B cell (primary cell): ENCODE measurements around the gene DNAJC25. TPM values are rescaled to one million over a fixed set of nuclear protein-coding genes. Genes with fewer than 3 reads are reported as not detected.

ENCODE experiments used
- ATAC-seq: fragments of 200-7000 bp; cut with Tn5 transposase; one replicate; pipeline ENCODE4 v1.10.0; 2021; ENCODE audit warnings: low read depth, mild to moderate bottlenecking, moderate number of reproducible peaks, moderate library complexity
- CTCF ChIA-PET: fragments of 350-600 bp; sonication (Branson Sonifier 250); formaldehyde crosslinking; loops from one replicate; lab custom pipeline; 2021; ENCODE audit warnings: antibody characterized with exemption, inconsistent platforms; lab: Charles Lee
- POLR2A ChIA-PET: fragments of 350-600 bp; sonication (Branson Sonifier 250); formaldehyde crosslinking; loops from one replicate; lab custom pipeline; 2021; ENCODE audit warnings: antibody characterized with exemption; lab: Charles Lee
- DNase-seq: peaks from one replicate; pipeline ENCODE4 v3.0.0; 2013
- H2AFZ ChIP-seq: 2 replicates; pipeline ENCODE4 v1.6.1; 2012; ENCODE audit warnings: mild to moderate bottlenecking, low read depth, low read length; ENCODE audit not compliant: insufficient read depth, poor library complexity, severe bottlenecking
- H3K27ac ChIP-seq, 2 donors: 1 replicate in 1 of 2; 2 replicates in 1 of 2; pipeline ENCODE4 v1.5.1; 2012 to 2013; ENCODE audit warnings: low read length in 2 of 2, mild to moderate bottlenecking in 2 of 2, moderate library complexity in 1 of 2
- H3K27me3 ChIP-seq, 4 experiments: fragments of 200-600 bp in 1 of 4; sonication (generic) in 1 of 4; replicated peaks in 1 of 4; 1 replicate in 2 of 4; 2 replicates in 2 of 4; pipeline versions ENCODE4 v1.6.1 to v1.7.0; 2013 to 2016; ENCODE audit warnings: low read length in 3 of 4, mild to moderate bottlenecking in 2 of 4, mixed read lengths in 1 of 4, moderate library complexity in 1 of 4; ENCODE audit not compliant: insufficient read depth in 4 of 4, control insufficient read depth in 3 of 4; ENCODE audit errors: control extremely low read depth in 1 of 4
- H3K36me3 ChIP-seq, 2 experiments: replicated peaks in 1 of 2; 1 replicate in 1 of 2; 2 replicates in 1 of 2; pipeline versions ENCODE4 v1.6.1 to v1.7.1; 2013; ENCODE audit warnings: low read length in 1 of 2; ENCODE audit not compliant: insufficient read depth in 2 of 2, control insufficient read depth in 1 of 2; ENCODE audit errors: control extremely low read depth in 1 of 2, extremely low read depth in 1 of 2
- H3K4me1 ChIP-seq, 2 donors: fragments of 200-600 bp in 1 of 2; sonication (generic) in 1 of 2; 1 replicate in 1 of 2; 2 replicates in 1 of 2; pipeline versions ENCODE4 v1.5.1 to v1.6.1; 2013 to 2017; ENCODE audit warnings: low read length in 2 of 2; ENCODE audit not compliant: control insufficient read depth in 2 of 2, insufficient read depth in 2 of 2
- H3K4me2 ChIP-seq: replicated peaks from 2 replicates; pipeline ENCODE3; 2012; ENCODE audit warnings: mild to moderate bottlenecking, low read depth, low read length; ENCODE audit not compliant: poor library complexity, severe bottlenecking
- H3K4me3 ChIP-seq, 5 experiments: fragments of 200-600 bp in 1 of 5; sonication (generic) in 1 of 5; 1 replicate in 3 of 5; 2 replicates in 2 of 5; pipeline versions ENCODE4 v1.5.1 to v1.7.0; 2011 to 2016; ENCODE audit warnings: low read length in 4 of 5, mild to moderate bottlenecking in 4 of 5, low read depth in 2 of 5, control low read depth in 1 of 5, moderate library complexity in 1 of 5; ENCODE audit not compliant: insufficient read depth in 1 of 5; ENCODE audit errors: control extremely low read depth in 1 of 5, extremely low read depth in 1 of 5
- H3K79me2 ChIP-seq: fragments of 200-600 bp; sonication (generic); one replicate; pipeline ENCODE4 v1.6.0; 2016; ENCODE audit warnings: low read length; ENCODE audit not compliant: control insufficient read depth, insufficient read depth
- H3K9ac ChIP-seq: fragments of 200-600 bp; sonication (generic); 2 replicates; pipeline ENCODE4 v1.6.1; 2017; ENCODE audit warnings: mild to moderate bottlenecking, low read length, moderate library complexity
- H3K9me3 ChIP-seq, 3 donors: one replicate each; pipeline versions ENCODE4 v1.6.1 to v1.7.1; 2013; ENCODE audit warnings: low read length in 2 of 3; ENCODE audit not compliant: control insufficient read depth in 2 of 3, insufficient read depth in 1 of 3; ENCODE audit errors: control extremely low read depth in 1 of 3
- H4K20me1 ChIP-seq: 2 replicates; pipeline ENCODE4 v1.6.0; 2012; ENCODE audit warnings: mild to moderate bottlenecking, low read length; ENCODE audit not compliant: insufficient read depth, control insufficient read depth, poor library complexity, severe bottlenecking
- H3K27ac Mint-ChIP-seq: one replicate; pipeline ENCODE4 v1.8.0; 2021; ENCODE audit warnings: mixed read lengths
- H3K27me3 Mint-ChIP-seq: one replicate; pipeline ENCODE4 v1.8.0; 2021; ENCODE audit warnings: mixed read lengths
- H3K4me1 Mint-ChIP-seq: one replicate; pipeline ENCODE4 v1.8.0; 2021; ENCODE audit warnings: mixed read lengths
- H3K4me3 Mint-ChIP-seq: one replicate; pipeline ENCODE4 v1.8.0; 2021; ENCODE audit warnings: mixed read lengths
- H3K9me3 Mint-ChIP-seq: one replicate; pipeline ENCODE4 v1.8.0; 2022; ENCODE audit warnings: mixed read lengths; ENCODE audit not compliant: insufficient read depth
- CTCF ChIP-seq: fragments of 200-600 bp; IDR thresholded peaks from one replicate; pipeline ENCODE4 v1.8.0; 2022; ENCODE audit warnings: antibody characterized with exemption, mild to moderate bottlenecking
- EZH2 ChIP-seq: IDR thresholded peaks from 2 replicates; pipeline ENCODE4 v1.6.1; 2012; ENCODE audit warnings: borderline replicate concordance, low read depth, mild to moderate bottlenecking, moderate library complexity, low read length; ENCODE audit not compliant: insufficient read depth, poor library complexity, severe bottlenecking
- WGBS: methylation state at CpG from one replicate; pipeline ENCODE4 v1.1.5; 2013; ENCODE audit warnings: missing lambda C conversion rate; ENCODE audit not compliant: insufficient coverage; 5-methylcytosine and 5-hydroxymethylcytosine counted together
- intact Hi-C: fragments of 100-400 bp; cut with micrococcal nuclease; formaldehyde crosslinking; loops from one replicate; pipeline ENCODE4 v1.10.0; 2022
- polyA plus RNA-seq: library from polyadenylated mRNA; depleted of rRNA; stranded (reverse); fragments of >200 nt; gene quantifications from 2 replicates; pipeline ENCODE4 v1.2.3, GENCODE V29; 2012
- total RNA-seq, 2 donors: library from RNA; stranded (reverse); fragments of 120-200 nt in 1 of 2; gene quantifications; 1 replicate in 1 of 2; 2 replicates in 1 of 2; pipeline versions ENCODE4 v1.2.3 to v1.2.4, GENCODE V29; 2013 to 2022

Gene DNAJC25
- total and polyA plus RNA-seq, 2 donors (not counting 1 experiment from before 2014, with no cell fraction given) = 3.1 to 4.1 TPM

- H3K4me3 Mint-ChIP-seq = peak overlapping the region; percentile 98
- Histone ChIP-seq H3K9me3 (no peaks in the 10 kb centered on the region), H3K9ac (peak overlapping the region; percentile 87), H3K79me2 (peaks cover 39% of the 10 kb centered on the region), H3K36me3 (no peaks in the 10 kb centered on the region), H3K27ac (peak overlapping the region in 1 of 2 donors; percentile 57), H4K20me1 (no peaks in the 10 kb centered on the region), H2AFZ (peak overlapping the region; percentile 95), H3K27me3 (no peaks in the 10 kb centered on the region), H3K4me3 (peak overlapping the region; percentile 65 to 92 (median 85)), H3K4me1 (peaks cover 15 to 17% of the 10 kb centered on the region in 2 donors), H3K4me2 (peak overlapping the region; percentile 82)
- peak overlapping the region; percentile 93 for H3K27ac Mint-ChIP-seq
- peaks cover under 1% of the 10 kb centered on the region for H3K27me3 Mint-ChIP-seq
- 0% methylated on average over 14 of the region's 14 CpGs for WGBS
- H3K4me1 Mint-ChIP-seq = peaks cover 39% of the 10 kb centered on the region
- ChIA-PET CTCF (interaction anchor here (1.0 to 1.6 kb wide), 2 partner anchors 9 to 33 kb away, joined by 4 to 10 read pairs; no protein-coding TSS in a partner anchor), POLR2A (interaction anchor here (1.1 to 1.3 kb wide), 3 partner anchors 31 to 749 kb away, joined by 5 to 6 read pairs (median 6); partner anchors contain the start of genes HSDL2 and PTBP3)
- intact Hi-C loops = loop anchor here (1.0 to 10.0 kb wide), 7 partner anchors 30 to 1774 kb away; partner anchors contain the start of genes ALAD, CDC26, GNG10 and INIP
- no peak for TF ChIP-seq EZH2
- no peak for TF ChIP-seq CTCF
- ATAC-seq = no peak
- no peaks in the 10 kb centered on the region for H3K9me3 Mint-ChIP-seq
- no peak for DNase-seq
These were observed 245 bp upstream of the DNAJC25 start for GRCh38 chr9:111630964-111631213.

DNA sequence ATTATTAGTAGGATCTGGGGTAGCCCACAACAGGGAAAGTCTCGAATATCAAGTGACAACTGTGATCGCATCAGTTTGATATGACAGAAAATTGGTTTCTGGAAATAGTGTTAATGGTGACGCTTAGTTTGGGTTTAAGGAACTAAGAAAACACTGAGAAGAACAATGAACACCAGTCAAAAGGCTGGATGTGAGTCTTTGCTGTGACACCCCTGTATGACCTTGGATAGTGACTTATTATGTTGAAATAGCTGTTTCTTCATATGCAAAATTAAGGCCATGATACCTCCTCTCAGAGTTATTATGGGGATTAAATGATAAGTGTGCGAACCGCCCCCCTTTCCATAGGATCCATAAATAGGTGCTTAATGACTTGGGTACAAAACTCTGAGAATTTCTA is 926 bp downstream of the DNAJC25 start:
- H3K4me1 ChIP-seq = peaks cover 15 to 17% of the 10 kb centered on the region in 2 donors
- DNase-seq (no peak), ATAC-seq (no peak)
- Mint-ChIP-seq H3K9me3 (no peaks in the 10 kb centered on the region), H3K27me3 (no peaks in the 10 kb centered on the region), H3K27ac (peak overlapping the region; percentile 73), H3K4me1 (peaks cover 39% of the 10 kb centered on the region), H3K4me3 (peak overlapping the region; percentile 98)
- ChIA-PET CTCF (interaction anchor here (1.6 kb wide), 1 partner anchor 11 kb away, joined by 10 read pairs; no protein-coding TSS in a partner anchor), POLR2A (interaction anchor here (0.8 to 1.3 kb wide), 4 partner anchors 29 to 748 kb away, joined by 3 to 6 read pairs (median 6); partner anchors contain the start of genes GNG10, HSDL2 and PTBP3)
- peak overlapping the region; percentile 95 for H2AFZ ChIP-seq
- no peaks in the 10 kb centered on the region for H3K36me3 ChIP-seq
- H3K79me2 ChIP-seq = peaks cover 47% of the 10 kb centered on the region
- H3K4me2 ChIP-seq = peak overlapping the region; percentile 82
- WGBS = 10% methylated on average over 3 of the region's 5 CpGs
- H3K27ac ChIP-seq = peak overlapping the region; percentile 64 to 84
- H4K20me1 ChIP-seq = no peaks in the 10 kb centered on the region
- H3K4me3 ChIP-seq = peak overlapping the region; percentile 65 to 92 (median 85)
- no peaks in the 10 kb centered on the region for H3K9me3 ChIP-seq
- intact Hi-C loops = loop anchor here (10.0 kb wide), 2 partner anchors 1643 to 1773 kb away; partner anchors contain the start of genes ALAD, CDC26 and PRPF4
- H3K27me3 ChIP-seq = no peaks in the 10 kb centered on the region
- H3K9ac ChIP-seq = peak overlapping the region; percentile 87
- TF ChIP-seq CTCF (no peak), EZH2 (no peak)
